ENCODE data around the gene RAPSN.
A peak's percentile ranks its signal among the peaks of the same experiment; 100 is the strongest.

Gene RAPSN

DNA sequence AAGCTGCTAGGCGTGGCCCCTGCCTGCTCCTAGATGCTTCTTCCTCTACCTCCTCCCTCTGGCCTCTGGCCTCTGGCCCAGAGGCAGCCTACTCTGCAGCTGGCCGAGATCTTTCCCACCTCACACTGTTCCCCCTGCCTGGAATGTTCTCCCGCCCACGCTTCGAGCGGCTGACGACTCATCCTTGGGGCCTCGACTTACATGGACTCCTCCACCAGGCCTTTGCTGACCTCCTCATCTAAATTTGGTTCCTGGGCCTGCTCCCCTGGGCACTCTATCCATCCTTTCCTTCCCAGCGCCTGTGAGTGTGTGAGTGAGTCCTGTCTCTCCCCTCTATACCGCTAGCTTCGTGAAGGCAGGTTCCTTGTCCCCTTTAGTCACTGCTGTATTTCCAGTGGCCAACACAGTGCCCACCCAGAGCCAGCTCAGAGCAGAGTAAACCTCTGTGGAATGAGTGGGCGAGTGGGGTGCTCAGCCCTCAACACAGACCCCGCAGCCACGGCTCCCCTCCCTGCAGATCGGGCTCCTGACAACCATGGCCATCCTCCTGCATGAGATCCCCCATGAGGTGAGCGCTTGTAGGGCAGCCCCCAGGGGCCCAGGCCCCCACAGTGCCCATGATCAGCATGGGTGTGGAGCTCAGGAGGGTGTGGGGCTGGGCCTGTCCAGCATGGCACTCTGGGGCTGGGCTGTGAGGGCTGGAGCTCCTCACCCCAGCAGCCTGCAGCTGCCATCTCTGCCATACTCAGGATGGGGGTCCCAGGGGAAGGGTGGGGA, 34.8 kb downstream of the RAPSN start:
- POLR2A ChIA-PET, result interaction anchor here (0.6 kb wide), 1 partner anchor 77 kb away, joined by 3 read pairs; no protein-coding TSS in a partner anchor
- Histone ChIP-seq H3K4me3 (ENCODE audit: low read depth, low read length) (no peak overlapping the region), H3K27ac (ENCODE audit: extremely low read depth, low read depth, low read length) (no peak overlapping the region), H3K9me3 (ENCODE audit: control insufficient read depth, insufficient read depth, low read depth, low read length) (no peaks in the 10 kb centered on the region), H3K4me1 (ENCODE audit: control insufficient read depth, insufficient read depth, low read length) (no peaks in the 10 kb centered on the region), H3K36me3 (ENCODE audit: control insufficient read depth in 2 of 2, insufficient read depth in 1 of 2, low read length in 2 of 2) (peaks cover 0 to 71% of the 10 kb centered on the region in 2 experiments; a peak in 2 of 3 replicates)
- TF ChIP-seq MZF1 (tag by site-specific recombination; IDR thresholded peaks at IDR 0.05; ENCODE audit: borderline replicate concordance) (no peak), ZFHX2 (tag by site-specific recombination; conservative IDR thresholded peaks at IDR 0.05) (peak; percentile 67), ZBTB8A (tag by site-specific recombination; IDR thresholded peaks at IDR 0.05) (no peak), ZNF658 (tag by site-specific recombination; IDR thresholded peaks at IDR 0.05) (no peak), ZIC2 (tag by site-specific recombination; IDR thresholded peaks at IDR 0.05) (peak; percentile 50; the same call in 1 of the 2 replicates), ZNF596 (tag by site-specific recombination; IDR thresholded peaks at IDR 0.05) (no peak)
- CTCF ChIA-PET, result no interaction called here

DNA sequence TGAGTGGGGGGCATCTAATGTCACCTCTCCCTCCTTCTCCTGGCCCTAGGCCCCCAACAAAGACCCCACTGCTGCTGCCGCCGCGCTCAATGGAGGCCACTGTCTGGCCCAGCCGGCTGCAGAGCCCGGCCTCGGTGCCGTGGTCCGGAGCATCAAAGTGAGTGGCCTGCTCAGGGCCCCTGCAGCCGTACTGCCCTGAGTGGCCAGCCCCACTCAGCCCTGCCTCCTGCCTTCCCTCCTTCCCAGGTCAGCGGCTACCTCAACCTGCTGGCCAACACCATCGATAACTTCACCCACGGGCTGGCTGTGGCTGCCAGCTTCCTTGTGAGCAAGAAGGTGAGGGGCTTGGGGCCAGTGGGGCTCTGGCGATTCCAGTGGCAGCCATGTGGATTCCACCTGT, 35.6 kb downstream of the RAPSN start:
- POLR2A ChIA-PET, result interaction anchor here (6.0 kb wide), 1 partner anchor 13 kb away, joined by 37 read pairs; the partner anchor contains the start of gene PSMC3

DNA sequence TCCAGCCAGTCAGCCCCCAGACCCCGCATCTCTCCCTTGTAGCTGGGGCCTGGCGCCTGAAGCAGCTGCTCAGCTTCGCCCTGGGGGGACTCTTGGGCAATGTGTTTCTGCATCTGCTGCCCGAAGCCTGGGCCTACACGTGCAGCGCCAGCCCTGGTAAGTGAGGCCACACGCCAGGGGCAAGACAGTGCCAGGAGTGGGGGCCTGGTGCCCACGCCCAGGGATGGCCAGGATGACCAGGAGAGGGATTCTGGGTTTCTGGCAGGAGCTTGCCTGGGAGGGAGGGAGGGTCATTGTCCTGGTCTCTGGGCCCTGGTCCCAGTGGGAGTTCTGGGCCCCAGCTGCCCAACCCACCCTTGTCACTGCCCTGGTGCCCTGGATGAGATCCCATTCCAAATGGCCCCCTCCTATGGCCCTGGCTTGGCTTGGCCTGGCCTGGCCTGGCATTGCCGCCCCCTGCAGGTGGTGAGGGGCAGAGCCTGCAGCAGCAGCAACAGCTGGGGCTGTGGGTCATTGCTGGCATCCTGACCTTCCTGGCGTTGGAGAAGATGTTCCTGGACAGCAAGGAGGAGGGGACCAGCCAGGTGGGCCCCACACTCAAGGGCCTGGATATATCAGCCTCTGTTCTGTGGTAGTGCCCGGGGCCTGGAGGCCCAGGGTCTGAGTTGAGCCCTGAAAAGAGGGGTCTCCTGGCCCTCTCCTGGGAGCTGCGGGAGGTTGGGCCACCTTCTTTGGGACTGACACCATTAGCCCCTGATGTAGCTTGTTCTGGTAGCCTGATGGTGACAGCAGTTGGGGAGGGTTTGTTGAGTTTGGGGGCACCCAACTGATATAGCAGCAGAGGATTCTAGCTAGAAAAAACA, 36.8 kb downstream of the RAPSN start:
- ChIA-PET POLR2A (interaction anchor here (0.7 to 6.0 kb wide), 3 partner anchors 9 to 154 kb away, joined by 4 to 37 read pairs (median 8); partner anchors contain the start of gene PSMC3), CTCF (interaction anchor here (0.6 to 4.9 kb wide), 19 partner anchors 12 to 695 kb away, joined by 3 to 32 read pairs (median 4); partner anchors contain the start of gene PSMC3)
- Histone ChIP-seq H3K9me3 (ENCODE audit: control insufficient read depth, insufficient read depth, low read depth, low read length) (no peaks in the 10 kb centered on the region), H3K4me3 (ENCODE audit: low read depth, low read length) (no peak overlapping the region), H3K27ac (ENCODE audit: extremely low read depth, low read depth, low read length) (no peak overlapping the region), H3K4me1 (ENCODE audit: control insufficient read depth, insufficient read depth, low read length) (no peaks in the 10 kb centered on the region), H3K36me3 (ENCODE audit: control insufficient read depth in 2 of 2, insufficient read depth in 1 of 2, low read length in 2 of 2) (peaks cover 0 to 53% of the 10 kb centered on the region in 2 experiments; a peak in 2 of 3 replicates)
- peak; percentile 48; the same call in 1 of the 2 replicates for TF ChIP-seq IKZF3 (tag by site-specific recombination; IDR thresholded peaks at IDR 0.05)
- TF ChIP-seq, protein P1, sequence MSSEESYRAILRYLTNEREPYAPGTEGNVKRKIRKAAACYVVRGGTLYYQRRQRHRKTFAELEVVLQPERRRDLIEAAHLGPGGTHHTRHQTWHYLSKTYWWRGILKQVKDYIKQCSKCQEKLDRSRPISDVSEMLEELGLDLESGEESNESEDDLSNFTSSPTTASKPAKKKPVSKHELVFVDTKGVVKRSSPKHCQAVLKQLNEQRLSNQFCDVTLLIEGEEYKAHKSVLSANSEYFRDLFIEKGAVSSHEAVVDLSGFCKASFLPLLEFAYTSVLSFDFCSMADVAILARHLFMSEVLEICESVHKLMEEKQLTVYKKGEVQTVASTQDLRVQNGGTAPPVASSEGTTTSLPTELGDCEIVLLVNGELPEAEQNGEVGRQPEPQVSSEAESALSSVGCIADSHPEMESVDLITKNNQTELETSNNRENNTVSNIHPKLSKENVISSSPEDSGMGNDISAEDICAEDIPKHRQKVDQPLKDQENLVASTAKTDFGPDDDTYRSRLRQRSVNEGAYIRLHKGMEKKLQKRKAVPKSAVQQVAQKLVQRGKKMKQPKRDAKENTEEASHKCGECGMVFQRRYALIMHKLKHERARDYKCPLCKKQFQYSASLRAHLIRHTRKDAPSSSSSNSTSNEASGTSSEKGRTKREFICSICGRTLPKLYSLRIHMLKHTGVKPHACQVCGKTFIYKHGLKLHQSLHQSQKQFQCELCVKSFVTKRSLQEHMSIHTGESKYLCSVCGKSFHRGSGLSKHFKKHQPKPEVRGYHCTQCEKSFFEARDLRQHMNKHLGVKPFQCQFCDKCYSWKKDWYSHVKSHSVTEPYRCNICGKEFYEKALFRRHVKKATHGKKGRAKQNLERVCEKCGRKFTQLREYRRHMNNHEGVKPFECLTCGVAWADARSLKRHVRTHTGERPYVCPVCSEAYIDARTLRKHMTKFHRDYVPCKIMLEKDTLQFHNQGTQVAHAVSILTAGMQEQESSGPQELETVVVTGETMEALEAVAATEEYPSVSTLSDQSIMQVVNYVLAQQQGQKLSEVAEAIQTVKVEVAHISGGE (tag by site-specific recombination; conservative IDR thresholded peaks at IDR 0.05; ENCODE audit: low read depth), result no peak
- TF ChIP-seq, protein P2, sequence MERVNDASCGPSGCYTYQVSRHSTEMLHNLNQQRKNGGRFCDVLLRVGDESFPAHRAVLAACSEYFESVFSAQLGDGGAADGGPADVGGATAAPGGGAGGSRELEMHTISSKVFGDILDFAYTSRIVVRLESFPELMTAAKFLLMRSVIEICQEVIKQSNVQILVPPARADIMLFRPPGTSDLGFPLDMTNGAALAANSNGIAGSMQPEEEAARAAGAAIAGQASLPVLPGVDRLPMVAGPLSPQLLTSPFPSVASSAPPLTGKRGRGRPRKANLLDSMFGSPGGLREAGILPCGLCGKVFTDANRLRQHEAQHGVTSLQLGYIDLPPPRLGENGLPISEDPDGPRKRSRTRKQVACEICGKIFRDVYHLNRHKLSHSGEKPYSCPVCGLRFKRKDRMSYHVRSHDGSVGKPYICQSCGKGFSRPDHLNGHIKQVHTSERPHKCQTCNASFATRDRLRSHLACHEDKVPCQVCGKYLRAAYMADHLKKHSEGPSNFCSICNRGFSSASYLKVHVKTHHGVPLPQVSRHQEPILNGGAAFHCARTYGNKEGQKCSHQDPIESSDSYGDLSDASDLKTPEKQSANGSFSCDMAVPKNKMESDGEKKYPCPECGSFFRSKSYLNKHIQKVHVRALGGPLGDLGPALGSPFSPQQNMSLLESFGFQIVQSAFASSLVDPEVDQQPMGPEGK (tag by site-specific recombination; IDR thresholded peaks at IDR 0.05), result peak; percentile 45; the same call in 1 of the 2 replicates
- TF ChIP-seq SCRT2 (tag by site-specific recombination; IDR thresholded peaks at IDR 0.05), result peak; percentile 46; the same call in 1 of the 2 replicates
- TF ChIP-seq, protein P3, sequence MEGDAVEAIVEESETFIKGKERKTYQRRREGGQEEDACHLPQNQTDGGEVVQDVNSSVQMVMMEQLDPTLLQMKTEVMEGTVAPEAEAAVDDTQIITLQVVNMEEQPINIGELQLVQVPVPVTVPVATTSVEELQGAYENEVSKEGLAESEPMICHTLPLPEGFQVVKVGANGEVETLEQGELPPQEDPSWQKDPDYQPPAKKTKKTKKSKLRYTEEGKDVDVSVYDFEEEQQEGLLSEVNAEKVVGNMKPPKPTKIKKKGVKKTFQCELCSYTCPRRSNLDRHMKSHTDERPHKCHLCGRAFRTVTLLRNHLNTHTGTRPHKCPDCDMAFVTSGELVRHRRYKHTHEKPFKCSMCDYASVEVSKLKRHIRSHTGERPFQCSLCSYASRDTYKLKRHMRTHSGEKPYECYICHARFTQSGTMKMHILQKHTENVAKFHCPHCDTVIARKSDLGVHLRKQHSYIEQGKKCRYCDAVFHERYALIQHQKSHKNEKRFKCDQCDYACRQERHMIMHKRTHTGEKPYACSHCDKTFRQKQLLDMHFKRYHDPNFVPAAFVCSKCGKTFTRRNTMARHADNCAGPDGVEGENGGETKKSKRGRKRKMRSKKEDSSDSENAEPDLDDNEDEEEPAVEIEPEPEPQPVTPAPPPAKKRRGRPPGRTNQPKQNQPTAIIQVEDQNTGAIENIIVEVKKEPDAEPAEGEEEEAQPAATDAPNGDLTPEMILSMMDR (tag by site-specific recombination; IDR thresholded peaks at IDR 0.05), result 0 out of 2 replicates have a peak, but pooled peaks have one; percentile 31
- TF ChIP-seq, protein P4, sequence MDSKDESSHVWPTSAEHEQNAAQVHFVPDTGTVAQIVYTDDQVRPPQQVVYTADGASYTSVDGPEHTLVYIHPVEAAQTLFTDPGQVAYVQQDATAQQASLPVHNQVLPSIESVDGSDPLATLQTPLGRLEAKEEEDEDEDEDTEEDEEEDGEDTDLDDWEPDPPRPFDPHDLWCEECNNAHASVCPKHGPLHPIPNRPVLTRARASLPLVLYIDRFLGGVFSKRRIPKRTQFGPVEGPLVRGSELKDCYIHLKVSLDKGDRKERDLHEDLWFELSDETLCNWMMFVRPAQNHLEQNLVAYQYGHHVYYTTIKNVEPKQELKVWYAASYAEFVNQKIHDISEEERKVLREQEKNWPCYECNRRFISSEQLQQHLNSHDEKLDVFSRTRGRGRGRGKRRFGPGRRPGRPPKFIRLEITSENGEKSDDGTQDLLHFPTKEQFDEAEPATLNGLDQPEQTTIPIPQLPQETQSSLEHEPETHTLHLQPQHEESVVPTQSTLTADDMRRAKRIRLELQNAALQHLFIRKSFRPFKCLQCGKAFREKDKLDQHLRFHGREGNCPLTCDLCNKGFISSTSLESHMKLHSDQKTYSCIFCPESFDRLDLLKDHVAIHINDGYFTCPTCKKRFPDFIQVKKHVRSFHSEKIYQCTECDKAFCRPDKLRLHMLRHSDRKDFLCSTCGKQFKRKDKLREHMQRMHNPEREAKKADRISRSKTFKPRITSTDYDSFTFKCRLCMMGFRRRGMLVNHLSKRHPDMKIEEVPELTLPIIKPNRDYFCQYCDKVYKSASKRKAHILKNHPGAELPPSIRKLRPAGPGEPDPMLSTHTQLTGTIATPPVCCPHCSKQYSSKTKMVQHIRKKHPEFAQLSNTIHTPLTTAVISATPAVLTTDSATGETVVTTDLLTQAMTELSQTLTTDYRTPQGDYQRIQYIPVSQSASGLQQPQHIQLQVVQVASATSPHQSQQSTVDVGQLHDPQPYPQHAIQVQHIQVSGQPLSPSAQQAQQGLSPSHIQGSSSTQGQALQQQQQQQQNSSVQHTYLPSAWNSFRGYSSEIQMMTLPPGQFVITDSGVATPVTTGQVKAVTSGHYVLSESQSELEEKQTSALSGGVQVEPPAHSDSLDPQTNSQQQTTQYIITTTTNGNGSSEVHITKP (tag by site-specific recombination; IDR thresholded peaks at IDR 0.05), result no peak
- peak; percentile 38; the same call in 1 of the 2 replicates for TF ChIP-seq ZFP69B (tag by site-specific recombination; IDR thresholded peaks at IDR 0.05)
- no peak for TF ChIP-seq WT1 (tag by site-specific recombination; IDR thresholded peaks at IDR 0.05)

More for the DNA sequence above, 35.6 kb downstream of the RAPSN start:
- TF ChIP-seq RBAK (tag by site-specific recombination; IDR thresholded peaks at IDR 0.05) (no peak), ZNF514 (tag by site-specific recombination; IDR thresholded peaks at IDR 0.05) (no peak), GLIS2 (tag by site-specific recombination; IDR thresholded peaks at IDR 0.05) (peak; percentile 29; the same call in 1 of the 2 replicates)
- CTCF ChIA-PET, result interaction anchor here (1.0 to 2.3 kb wide), 2 partner anchors 11 to 159 kb away, joined by 3 to 14 read pairs; no protein-coding TSS in a partner anchor
- no peak overlapping the region for H3K27ac ChIP-seq (ENCODE audit: extremely low read depth, low read depth, low read length)
- no peaks in the 10 kb centered on the region for H3K4me1 ChIP-seq (ENCODE audit: control insufficient read depth, insufficient read depth, low read length)
- no peak overlapping the region for H3K4me3 ChIP-seq (ENCODE audit: low read depth, low read length)
- no peaks in the 10 kb centered on the region for H3K9me3 ChIP-seq (ENCODE audit: control insufficient read depth, insufficient read depth, low read depth, low read length)
- peaks cover 0 to 64% of the 10 kb centered on the region in 2 experiments; a peak in 2 of 3 replicates for H3K36me3 ChIP-seq (ENCODE audit: control insufficient read depth in 2 of 2, insufficient read depth in 1 of 2, low read length in 2 of 2)
